ENCODE measurements around the gene RFX3.

RFX3 gene

DNA sequence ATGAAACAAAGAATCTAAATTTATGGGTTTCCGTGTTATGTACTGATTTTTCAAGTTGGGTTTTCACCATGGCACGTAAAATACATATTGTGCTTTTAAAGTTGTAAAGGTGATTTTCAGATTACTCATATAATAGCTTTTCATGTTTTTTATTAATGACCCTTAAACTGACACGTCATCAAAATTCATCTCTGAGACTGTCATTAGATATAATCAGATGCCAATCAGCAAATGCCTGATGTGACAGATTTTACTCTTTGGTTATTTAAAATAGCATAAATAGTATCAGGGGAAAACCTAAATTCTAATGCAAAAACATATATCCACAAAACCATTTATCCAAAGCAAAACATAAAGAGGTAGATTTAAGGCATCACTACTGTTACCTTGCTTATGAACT is 11.0 kb downstream of the RFX3 start:
- DNase-seq (ENCODE audit: extremely low read depth in 1 of 2, low read depth in 1 of 2) = no peak

DNA sequence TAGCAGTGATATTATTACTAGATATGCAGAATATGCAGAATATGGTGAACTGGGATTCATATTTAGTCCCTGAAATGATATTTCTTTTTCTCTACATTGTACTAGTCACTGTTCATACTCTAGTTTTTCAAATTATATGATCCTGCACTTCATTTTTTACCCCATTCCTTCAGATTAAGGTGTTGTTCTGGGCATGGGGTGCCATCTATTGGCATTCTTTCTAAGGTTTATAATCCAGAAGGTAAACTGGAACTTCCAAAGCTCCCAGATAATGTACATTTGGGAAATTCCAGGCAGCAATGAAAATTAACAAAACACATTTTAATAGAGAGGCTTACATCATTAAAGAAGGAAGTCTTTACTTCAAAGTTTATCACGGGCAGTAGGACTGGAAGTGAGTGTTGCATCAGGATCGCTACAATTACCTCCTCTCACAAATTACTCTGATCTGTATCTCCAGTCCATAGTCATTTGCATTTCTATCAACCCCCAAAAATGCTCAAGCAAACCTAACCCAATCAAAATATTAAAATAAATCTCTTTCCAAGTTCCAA is 12.5 kb downstream of the RFX3 start:
- no peak for DNase-seq (ENCODE audit: extremely low read depth in 1 of 2, low read depth in 1 of 2)

DNA sequence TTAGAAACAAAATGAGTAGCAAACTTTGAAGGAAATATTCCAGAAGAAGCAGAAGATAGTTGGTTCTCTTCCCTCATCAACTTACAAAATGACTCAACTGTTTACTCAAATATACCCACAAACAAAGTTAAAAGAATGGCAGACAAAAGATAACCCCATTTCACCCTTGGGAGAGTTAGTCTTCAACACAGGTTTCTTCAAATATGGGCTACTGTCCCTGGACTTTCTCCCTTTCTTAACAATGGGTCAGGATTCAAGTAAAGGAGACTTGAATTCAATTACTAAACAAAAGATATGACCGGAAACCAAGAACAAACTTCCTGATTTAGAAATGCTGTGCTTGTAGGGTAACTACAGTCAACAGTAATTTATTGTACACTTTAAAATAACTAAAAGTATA is 14.2 kb downstream of the RFX3 start:
- DNase-seq (ENCODE audit: extremely low read depth in 1 of 2, low read depth in 1 of 2) = no peak

DNA sequence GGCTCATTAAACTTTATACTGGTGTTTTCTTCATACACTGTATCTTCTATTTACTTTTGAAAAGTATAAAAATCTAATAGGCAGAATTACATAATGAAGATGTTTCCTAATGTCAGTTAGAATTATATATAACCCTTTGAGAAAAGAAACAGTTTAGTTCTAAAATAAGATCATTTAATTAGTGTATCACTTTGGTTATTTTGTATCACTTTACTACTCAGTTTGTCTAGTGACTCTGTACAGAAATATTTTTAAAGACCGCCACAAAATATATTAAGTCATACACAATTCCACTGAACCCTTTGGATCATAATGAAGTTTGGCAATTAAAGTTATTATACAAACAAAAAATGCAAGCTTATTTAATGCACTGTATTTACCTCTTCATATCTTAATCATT is 15.0 kb downstream of the RFX3 start:
- DNase-seq (ENCODE audit: extremely low read depth in 1 of 2, low read depth in 1 of 2) = no peak

DNA sequence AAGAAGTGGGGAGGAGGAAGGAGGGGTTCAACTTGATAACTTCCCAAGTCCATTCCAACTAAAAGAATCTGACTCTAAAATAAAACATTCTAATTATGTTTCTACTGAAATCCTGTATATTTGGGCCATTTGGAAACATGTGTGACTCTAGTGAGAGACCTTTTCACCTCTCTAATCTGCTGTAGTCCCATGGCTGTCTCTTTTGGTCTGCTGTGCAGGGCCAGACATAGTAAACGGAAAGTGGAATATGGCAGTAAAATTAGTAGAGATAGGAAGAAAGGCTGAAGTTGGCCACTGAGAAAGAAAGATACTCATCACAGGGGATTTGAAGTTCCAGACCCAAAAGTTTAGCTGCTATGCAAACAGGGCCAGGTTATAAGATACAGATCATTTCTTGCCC is 15.9 kb downstream of the RFX3 start:
- DNase-seq (ENCODE audit: extremely low read depth in 1 of 2, low read depth in 1 of 2) = no peak

DNA sequence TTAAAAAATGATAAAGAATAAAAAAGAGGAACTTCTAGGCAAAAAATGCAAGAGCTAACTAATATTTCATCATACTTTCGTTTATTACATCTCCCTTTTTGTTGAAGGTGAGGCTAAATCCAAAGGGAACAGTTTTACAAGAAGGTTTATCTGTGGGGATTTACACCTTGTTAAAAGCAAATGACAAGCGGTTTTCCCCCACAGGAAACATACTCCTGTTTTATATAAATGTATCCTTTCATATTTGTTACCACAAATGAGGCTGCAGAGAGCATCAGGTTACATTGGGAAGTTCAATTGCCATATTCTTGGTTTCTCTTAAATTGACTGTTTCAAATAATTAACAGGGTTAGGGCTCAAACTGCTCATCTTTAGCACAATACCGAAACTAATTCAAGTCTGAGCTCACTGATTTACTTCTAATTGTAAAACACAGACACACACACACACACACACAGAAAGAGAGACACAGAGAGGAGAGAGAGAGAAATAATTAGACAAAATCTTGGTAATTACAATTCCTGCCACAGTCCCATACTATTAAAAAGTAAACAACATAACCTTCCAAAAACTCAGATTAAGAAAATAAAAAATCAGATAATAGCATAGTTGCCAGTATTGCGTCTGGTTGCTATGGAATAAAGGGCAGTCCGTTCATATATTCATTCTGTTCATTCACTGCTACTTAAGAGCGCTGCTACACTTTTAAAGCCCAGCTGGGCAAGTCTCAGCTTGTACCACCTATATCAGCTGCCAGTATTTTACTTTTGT is 17.1 kb downstream of the RFX3 start:
- DNase-seq (ENCODE audit: extremely low read depth in 1 of 2, low read depth in 1 of 2) = no peak

DNA sequence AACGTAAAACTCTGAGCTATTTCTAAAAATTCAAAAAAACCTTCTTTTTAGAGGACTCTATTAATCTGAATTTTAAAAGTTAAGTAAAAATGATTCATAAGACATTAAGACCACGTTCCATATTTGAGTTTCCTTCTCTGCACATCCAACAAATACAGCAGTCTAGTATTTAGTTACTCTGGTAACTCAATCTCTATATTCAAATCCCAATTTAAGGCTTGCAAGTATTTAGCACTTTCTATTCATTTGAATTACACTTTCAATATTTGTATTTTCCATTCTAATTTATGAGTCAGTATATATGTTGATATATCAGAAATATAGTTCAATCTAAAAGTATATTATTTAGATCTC is 17.7 kb downstream of the RFX3 start:
- no peak for DNase-seq (ENCODE audit: extremely low read depth in 1 of 2, low read depth in 1 of 2)

DNA sequence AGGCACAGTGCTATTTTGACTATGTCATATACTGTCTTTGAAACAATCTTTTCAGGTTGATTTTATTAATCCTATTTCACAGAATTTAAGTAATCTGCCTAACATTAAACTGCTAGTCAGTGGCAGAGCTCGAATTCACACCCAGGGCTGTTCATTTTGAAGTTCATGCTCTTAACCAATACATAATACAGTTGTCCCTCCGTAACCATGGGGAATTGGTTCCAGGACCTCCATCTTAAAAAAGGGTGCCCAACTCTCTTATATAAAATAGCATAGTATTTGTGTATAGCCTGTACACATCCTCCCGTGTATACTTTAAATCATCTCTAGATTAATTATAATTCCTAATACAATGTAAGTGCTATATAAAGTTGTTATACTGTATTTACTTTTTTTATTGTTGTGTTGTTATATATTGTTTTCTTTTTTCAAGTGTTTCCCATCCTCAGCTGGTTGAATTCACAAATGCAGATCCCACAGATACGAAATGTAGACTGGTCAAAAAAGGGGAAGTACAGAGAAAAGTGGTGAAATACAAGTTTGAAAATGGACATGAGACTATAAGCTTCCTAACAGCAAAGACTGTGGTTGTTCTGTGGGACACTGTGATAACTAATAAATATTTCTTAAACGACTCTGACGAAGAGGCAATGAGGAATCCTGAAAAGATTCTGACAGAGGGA is 18.3 kb downstream of the RFX3 start:
- no peak for DNase-seq (ENCODE audit: extremely low read depth in 1 of 2, low read depth in 1 of 2)

DNA sequence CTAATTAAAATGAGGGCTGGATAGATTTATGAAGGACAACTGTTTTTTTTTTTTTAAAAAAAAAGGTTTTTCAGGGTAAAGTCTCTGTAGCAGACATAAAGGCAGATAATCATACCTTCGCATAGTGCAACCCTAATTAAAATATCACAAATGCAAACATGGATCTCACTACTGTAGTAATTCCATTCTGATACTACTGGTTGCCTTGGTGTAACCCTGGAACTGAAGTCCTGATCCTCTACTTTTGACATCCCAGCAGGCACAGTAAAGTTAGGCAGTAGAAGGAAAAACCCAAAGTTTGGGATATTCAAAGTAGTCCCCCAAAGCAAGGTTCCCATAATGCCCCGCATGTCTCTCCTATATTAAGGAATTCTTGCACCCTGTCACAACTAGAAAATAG is 19.6 kb downstream of the RFX3 start:
- no peak for DNase-seq (ENCODE audit: extremely low read depth in 1 of 2, low read depth in 1 of 2)

DNA sequence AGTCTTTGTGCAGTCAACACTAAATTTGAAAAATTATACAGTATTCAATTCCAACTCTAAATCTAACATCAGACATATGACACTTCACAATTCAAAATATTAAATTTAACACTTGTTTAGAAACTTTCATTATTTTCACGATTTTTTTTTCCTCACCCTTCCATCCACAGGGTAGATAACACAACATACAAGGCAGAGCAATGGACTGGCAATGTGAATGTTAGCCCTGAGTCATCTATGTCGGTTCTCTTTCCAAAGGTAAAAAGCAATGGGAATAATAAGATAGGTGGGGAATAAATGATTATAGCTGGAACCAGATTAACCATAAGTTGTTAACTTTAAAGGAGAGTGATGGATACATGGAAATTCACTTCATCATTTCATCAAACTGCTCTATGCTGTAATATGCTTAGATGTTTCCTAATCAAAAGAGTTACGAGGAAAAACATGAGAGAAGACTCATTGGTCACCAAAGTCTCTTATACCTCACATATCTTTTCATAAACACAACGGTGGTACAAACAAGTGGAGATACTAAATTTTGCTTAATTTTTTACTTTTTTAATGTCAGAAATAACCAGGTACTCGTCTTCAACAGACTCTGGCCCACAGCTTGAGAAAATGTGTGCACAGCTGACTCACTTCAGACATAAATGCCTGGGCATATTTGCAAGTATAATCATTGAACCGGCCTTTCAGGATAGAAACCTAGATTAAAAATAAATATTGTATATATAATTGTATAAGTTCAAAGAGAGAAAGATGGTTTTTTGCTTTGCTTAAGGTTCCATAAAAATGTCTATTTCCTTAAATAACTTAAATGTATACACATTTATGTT is 23.0 kb downstream of the RFX3 start:
- DNase-seq (ENCODE audit: extremely low read depth in 1 of 2, low read depth in 1 of 2) = no peak

DNA sequence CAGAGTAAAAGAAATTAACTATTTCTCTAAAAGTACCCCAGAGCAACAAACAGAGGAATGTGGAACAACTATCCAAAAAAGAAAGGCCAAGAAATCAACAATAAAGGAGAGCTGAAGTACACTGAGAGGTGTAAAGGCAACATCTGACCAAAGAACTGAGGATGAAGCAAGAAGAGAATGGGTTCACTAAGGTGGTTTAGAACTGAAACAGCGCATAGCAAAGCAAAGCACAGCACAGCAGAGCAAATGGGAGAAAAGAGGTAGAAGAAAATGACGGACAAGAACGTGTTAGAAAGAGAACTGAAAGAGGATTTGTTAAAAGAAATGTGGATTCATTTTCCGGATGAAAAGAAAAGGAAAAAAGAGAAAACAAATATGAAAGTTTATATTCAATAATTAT is 25.8 kb downstream of the RFX3 start:
- DNase-seq (ENCODE audit: extremely low read depth in 1 of 2, low read depth in 1 of 2) = no peak

DNA sequence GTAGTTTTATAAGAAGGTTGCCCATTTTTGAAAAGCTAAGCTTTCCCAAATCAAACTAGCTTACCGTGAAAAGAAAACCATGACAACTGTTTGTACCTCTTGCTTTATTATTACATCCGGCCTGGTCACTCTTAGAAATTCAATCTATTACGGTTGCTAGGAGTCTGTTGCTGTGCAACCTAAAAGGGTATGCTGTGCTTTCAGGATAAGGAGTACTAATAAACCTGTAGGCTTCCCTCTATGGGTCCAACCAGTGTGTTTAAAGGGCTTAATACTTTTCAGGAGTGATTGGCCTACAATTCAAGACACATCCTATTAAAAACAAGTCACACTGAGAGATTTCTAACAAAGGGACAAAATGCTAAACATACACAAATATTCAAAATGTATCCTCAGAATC is 27.1 kb downstream of the RFX3 start:
- no peak for DNase-seq (ENCODE audit: extremely low read depth in 1 of 2, low read depth in 1 of 2)

DNA sequence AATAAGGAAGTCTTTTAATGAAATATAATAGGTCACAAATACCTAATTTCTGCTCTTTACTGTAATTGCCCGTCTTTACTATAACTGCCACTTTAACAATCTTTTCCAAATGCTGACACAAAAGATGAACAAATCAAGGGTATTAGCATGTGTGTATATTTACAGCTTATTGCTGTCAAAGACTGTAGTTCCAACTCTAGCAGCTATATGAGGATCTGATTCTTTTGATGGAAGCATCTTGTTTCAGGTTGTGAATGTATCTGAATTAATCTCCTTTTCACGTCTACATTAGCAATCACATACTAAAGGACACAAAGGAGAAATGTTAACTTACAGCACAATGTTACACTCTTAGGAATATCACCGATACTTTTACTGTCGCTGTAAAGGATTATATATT is 27.9 kb downstream of the RFX3 start:
- DNase-seq (ENCODE audit: extremely low read depth in 1 of 2, low read depth in 1 of 2) = no peak

DNA sequence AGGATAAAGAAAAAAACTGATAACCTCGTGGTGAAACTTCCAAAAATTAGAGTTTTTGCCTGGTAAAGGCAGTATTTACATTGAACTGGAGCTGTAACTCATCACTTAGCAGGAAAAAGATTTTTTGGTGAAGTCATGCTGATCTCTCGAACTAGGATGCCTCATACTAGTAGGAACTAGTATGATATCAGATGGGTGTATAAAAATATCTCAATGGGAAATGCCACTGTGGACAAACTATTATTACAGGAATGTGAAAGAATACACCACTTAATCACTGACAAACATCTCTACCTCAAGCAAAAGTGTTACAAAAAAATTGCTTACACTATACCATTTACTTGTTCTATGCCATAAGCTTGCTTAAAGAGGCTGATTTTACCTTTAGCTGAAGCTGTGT is 28.4 kb downstream of the RFX3 start:
- DNase-seq (ENCODE audit: extremely low read depth in 1 of 2, low read depth in 1 of 2) = no peak

DNA sequence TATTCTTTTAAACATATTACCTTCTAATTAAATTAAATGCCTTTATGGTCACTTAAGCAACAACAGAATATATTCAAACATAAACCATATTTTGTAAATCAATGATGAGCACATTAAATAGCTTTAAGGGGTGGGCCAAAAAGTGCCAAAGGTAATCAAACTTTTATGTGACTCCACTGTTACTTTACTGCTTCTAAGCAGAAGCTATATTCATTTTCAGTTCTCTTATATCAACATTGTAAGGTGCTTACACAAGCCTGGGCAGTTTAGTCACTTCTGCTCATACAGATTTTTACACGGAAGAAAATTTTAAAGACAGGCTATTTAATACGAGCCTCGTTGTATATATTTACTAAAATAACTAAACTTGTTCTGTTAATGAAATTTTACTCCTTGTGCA is 29.9 kb downstream of the RFX3 start:
- no peak for DNase-seq (ENCODE audit: extremely low read depth in 1 of 2, low read depth in 1 of 2)

DNA sequence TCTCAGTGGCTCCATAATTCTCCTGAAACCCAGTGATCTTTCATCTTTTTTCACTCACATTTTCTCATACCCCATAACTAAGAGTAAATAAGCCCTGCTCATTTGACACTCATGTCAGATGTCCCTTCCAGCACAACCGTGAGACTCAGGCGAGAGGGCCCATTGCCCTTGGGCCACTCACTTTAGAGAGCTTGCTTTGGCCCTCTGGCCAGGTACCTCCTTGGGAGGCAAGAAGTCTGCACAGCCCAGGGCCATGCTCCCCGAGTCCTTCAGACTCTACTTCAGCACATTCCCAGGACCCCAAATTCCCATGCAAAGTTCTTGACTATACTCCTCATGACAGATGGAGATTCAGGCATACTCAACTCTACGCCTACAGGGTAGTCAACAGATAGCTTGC is 33.6 kb downstream of the RFX3 start:
- DNase-seq (ENCODE audit: extremely low read depth in 1 of 2, low read depth in 1 of 2) = no peak

DNA sequence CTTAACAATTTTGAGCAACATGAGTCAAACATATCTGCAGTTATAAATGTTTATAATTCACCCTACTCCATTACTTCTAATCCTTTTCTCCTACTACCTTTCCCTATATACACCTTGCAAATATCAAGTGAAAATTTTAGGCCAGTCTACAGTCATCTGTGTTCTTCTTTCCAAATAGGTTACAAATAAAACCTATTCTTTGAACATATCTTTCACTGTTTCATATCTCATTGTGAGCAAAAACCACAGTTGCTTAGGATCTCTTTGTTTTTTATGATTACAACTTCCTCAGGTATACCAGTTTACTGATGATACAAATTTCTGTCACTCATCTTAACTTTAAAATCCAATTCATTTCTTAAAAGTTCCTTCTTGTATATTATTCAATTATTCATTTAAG is 34.4 kb downstream of the RFX3 start:
- no peak for DNase-seq (ENCODE audit: extremely low read depth in 1 of 2, low read depth in 1 of 2)

DNA sequence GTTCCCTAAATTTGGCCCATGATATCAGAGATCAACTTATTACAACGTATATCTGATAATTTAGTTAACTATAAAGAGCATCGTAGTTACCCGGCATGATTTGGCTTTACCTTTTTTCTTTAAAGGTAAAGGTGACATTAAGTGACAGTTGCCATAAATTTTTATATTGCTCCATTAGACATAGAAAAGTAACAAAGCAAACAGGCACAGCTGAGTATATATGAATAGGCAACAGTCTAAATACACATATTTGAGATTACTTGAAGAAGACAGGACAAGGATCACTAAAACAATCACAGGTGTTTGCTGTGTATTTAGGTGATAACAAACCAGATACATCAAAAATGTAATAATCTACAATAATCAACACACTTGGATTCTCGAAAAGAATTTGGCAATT is 34.8 kb downstream of the RFX3 start:
- no peak for DNase-seq (ENCODE audit: extremely low read depth in 1 of 2, low read depth in 1 of 2)

DNA sequence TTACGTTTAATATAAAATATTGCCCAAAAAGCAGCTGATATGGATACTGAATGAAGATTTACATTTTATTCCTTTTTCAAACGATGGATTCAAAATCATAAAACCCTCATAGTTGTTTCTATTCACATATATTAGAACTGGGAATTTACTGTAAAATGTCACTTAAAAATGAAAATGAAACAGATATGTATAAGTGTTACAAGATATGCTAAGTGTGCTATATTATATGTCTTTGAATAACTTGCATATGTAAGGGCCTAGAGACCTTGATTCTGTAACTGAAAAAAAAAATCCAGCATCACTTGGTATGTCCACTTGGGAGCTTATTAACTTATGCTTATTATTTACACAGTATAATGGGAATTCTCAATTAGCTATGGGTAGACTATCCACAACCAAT is 43.2 kb downstream of the RFX3 start:
- no peak for DNase-seq (ENCODE audit: extremely low read depth in 1 of 2, low read depth in 1 of 2)

DNA sequence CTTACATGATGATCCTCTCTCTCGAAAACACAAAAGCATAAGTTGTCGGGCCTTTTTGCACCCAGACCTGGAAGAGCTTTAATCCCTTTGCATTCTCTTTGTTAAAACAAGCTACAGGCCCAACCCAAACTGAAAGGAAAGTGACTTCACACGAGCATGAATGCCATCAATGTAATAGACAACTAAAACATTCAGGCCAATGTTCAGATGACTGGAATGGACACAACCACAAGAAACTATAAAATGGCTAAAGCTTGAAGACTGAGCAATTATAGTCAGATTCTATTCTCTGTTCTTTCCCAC is 45.5 kb downstream of the RFX3 start:
- no peak for DNase-seq (ENCODE audit: extremely low read depth in 1 of 2, low read depth in 1 of 2)

DNA sequence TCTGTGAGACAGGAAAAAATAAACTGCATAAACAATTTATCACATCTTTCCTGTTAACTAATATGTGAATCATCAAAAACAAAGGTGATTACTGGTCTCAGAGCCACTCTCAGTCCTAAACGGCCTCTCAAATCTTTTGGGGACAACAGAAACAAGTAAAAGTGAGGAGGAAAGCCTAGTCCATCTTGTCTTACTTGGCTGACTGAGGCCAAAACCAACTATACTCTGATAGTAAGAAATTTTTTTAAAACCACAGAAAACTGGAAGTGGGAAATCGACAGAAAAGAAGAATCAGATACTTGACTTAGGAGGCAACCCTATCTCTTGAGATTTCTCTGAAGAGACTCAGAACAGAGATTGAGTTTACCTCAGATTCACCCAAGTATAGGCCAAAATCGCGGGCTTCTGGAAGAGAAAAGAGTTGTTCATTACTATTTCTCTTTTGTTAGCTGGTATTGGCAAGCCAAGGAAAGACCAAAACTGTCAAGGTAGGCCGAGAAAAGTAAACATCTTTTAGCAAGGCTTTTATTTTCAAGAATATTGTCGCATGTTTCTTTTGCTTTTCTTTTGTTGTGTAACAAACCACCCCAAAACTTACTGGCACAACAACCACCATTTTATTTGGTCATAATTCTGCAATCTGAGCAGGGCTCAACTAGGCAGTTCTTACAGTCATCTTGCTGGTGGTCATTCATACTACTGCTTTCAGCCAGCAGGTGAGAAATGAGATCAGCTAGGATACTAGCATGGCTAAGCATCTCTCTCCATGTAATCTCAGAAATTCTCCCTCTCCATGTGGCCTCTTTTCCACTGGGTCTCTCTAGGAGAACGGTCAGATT is 46.1 kb downstream of the RFX3 start:
- no peak for DNase-seq (ENCODE audit: extremely low read depth in 1 of 2, low read depth in 1 of 2)

Data from activated CD8-positive, alpha-beta memory T cell treated with anti-CD3 and anti-CD28 coated beads for 1 hour (primary cell).